Breast epithelium (tissue), 3 donors: Measurements from ENCODE around the gene CFAP58.

ENCODE experiments used
- POLR2A ChIP-seq: fragments of 450-650 bp; IDR thresholded peaks from one replicate; pipeline ENCODE4 v1.6.1; 2016; ENCODE audit warnings: antibody characterized with exemption, mild to moderate bottlenecking, moderate library complexity
- TF ChIP-seq, protein P1 (sequence below), 3 donors: fragments of 450-650 bp; IDR thresholded peaks; one replicate each; pipeline ENCODE4 v1.5.1; 2016 to 2017; ENCODE audit warnings: antibody characterized with exemption in 3 of 3, mild to moderate bottlenecking in 3 of 3, moderate library complexity in 3 of 3

DNA sequence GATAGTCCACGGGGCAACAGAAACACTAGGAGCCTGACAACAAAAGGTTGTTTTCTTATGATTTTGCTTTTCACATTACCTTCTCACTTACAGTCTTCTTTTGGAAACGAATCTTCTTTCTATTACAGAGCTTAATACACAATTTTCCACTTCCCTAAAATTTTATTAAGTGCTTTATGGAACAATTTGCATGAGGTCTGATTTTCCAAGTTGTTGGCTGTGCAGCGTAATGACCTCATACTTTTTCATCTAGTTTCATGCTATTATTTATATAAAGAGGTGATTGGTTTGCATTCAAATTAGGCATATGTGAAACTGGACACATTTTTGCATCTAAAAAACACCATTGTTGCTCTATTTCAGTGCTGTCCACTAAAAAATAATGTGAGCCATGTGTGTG, 76.7 kb downstream of the CFAP58 start:
- TF ChIP-seq, protein P1, sequence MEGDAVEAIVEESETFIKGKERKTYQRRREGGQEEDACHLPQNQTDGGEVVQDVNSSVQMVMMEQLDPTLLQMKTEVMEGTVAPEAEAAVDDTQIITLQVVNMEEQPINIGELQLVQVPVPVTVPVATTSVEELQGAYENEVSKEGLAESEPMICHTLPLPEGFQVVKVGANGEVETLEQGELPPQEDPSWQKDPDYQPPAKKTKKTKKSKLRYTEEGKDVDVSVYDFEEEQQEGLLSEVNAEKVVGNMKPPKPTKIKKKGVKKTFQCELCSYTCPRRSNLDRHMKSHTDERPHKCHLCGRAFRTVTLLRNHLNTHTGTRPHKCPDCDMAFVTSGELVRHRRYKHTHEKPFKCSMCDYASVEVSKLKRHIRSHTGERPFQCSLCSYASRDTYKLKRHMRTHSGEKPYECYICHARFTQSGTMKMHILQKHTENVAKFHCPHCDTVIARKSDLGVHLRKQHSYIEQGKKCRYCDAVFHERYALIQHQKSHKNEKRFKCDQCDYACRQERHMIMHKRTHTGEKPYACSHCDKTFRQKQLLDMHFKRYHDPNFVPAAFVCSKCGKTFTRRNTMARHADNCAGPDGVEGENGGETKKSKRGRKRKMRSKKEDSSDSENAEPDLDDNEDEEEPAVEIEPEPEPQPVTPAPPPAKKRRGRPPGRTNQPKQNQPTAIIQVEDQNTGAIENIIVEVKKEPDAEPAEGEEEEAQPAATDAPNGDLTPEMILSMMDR (IDR thresholded peaks at IDR 0.05) = no peak
- no peak for TF ChIP-seq POLR2A
